Vagina (tissue), 2 donors: ENCODE results near the gene ADAP1. TPM values are rescaled to one million over a fixed set of nuclear protein-coding genes. Genes with fewer than 3 reads are reported as not detected.

Experiments
- DNase-seq, 2 donors: peaks; one replicate each; pipeline ENCODE4 v3.0.0-alpha.2; 2017; ENCODE audit errors: extremely low spot score in 2 of 2
- H3K27ac ChIP-seq: fragments of 200-600 bp; sonication (generic); one replicate; pipeline ENCODE4 v1.5.1; 2019
- H3K27me3 ChIP-seq: fragments of 200-600 bp; sonication (generic); one replicate; pipeline ENCODE4 v1.5.1; 2019
- H3K36me3 ChIP-seq, 2 donors: fragments of 200-600 bp; sonication (generic); one replicate each; pipeline ENCODE4 v1.5.1; 2017 to 2019
- H3K4me1 ChIP-seq: fragments of 200-600 bp; sonication (generic); one replicate; pipeline ENCODE4 v1.5.1; 2019
- H3K4me3 ChIP-seq, 2 donors: fragments of 200-600 bp; sonication (generic); 1 replicate in 1 of 2; 2 replicates in 1 of 2; pipeline ENCODE4 v1.5.1; 2016 to 2019
- H3K9me3 ChIP-seq: fragments of 200-600 bp; sonication (generic); one replicate; pipeline ENCODE4 v1.5.1; 2019
- POLR2A ChIP-seq, 2 donors: fragments of 450-650 bp; IDR thresholded peaks; one replicate each; pipeline ENCODE4 v1.6.1; 2017; ENCODE audit warnings: antibody characterized with exemption in 2 of 2, mild to moderate bottlenecking in 2 of 2, moderate library complexity in 2 of 2
- POLR2AphosphoS5 ChIP-seq, 2 donors: sonication (generic); formaldehyde crosslinking; IDR thresholded peaks; one replicate each; pipeline ENCODE4 v1.9.0; 2017; ENCODE audit warnings: antibody characterized with exemption in 2 of 2, mild to moderate bottlenecking in 2 of 2, low read depth in 1 of 2; ENCODE audit not compliant: insufficient read depth in 1 of 2
- intact Hi-C: fragments of 100-400 bp; cut with DNase I; formaldehyde crosslinking; loops from one replicate; pipeline ENCODE4 v1.15.1; 2023
- total RNA-seq: library from RNA; depleted of rRNA; stranded (reverse); fragments of >200 nt; gene quantifications from one replicate; pipeline ENCODE4 v1.2.3, GENCODE V29; 2016
- TF ChIP-seq, protein P1 (sequence below), 3 experiments: fragments of 450-650 bp in 2 of 3; fragments of 200-600 bp in 1 of 3; sonication (generic) in 1 of 3; IDR thresholded peaks; one replicate each; pipeline ENCODE4 v1.5.1; 2017 to 2019; ENCODE audit warnings: antibody characterized with exemption in 3 of 3, mild to moderate bottlenecking in 2 of 3, moderate library complexity in 2 of 3

Gene ADAP1
- total RNA-seq, 1 donor from 2014 or later, result 4.2 TPM

DNA sequence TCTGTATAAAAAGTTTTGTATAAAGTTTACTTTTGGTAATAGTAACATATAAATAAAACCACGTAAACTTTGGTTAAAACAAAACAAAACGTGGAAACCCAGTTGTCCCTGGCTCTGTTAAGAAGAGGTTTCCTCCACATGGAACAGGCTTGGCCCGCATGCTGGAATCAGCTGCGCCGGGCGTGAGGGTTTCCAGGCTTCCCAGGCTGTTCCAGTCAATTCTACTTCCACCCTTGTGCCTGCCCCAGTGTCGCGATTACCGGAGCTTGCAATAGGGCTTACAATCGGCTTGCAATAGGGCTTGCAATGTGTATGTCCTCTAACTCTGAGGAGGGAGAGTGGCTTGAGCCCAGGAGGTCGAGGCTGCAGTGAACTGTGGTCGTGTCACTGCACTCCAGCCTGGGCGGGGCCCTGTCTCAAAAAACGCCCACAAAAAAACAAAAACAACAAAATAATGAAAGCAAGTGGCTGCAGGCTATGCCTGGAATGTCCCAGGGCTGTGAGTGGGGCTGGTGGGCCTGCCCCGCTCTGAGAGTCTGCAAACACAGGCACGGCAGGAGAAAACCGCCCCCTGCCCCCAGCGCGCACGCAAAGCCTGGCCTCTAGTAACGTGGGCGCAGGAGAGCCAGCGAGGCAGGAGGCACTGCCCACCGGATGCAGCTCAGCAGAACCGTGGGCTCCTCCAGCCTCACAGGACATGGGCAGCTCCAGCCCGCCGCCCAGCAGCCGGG, 44.8 kb upstream of the ADAP1 start:
- H3K4me1 ChIP-seq, result no peaks in the 10 kb centered on the region
- DNase-seq, result no peak
- H3K9me3 ChIP-seq, result no peaks in the 10 kb centered on the region
- no peak for TF ChIP-seq POLR2A (IDR thresholded peaks at IDR 0.05)
- no peak for TF ChIP-seq POLR2AphosphoS5 (IDR thresholded peaks at IDR 0.05; ENCODE audit: insufficient read depth in 1 of 2, low read depth in 1 of 2)
- TF ChIP-seq, protein P1, sequence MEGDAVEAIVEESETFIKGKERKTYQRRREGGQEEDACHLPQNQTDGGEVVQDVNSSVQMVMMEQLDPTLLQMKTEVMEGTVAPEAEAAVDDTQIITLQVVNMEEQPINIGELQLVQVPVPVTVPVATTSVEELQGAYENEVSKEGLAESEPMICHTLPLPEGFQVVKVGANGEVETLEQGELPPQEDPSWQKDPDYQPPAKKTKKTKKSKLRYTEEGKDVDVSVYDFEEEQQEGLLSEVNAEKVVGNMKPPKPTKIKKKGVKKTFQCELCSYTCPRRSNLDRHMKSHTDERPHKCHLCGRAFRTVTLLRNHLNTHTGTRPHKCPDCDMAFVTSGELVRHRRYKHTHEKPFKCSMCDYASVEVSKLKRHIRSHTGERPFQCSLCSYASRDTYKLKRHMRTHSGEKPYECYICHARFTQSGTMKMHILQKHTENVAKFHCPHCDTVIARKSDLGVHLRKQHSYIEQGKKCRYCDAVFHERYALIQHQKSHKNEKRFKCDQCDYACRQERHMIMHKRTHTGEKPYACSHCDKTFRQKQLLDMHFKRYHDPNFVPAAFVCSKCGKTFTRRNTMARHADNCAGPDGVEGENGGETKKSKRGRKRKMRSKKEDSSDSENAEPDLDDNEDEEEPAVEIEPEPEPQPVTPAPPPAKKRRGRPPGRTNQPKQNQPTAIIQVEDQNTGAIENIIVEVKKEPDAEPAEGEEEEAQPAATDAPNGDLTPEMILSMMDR (IDR thresholded peaks at IDR 0.05), result no peak
- intact Hi-C loops, result loop anchor here (10.0 kb wide), 1 partner anchor 155 kb away; no protein-coding TSS in a partner anchor
- H3K27me3 ChIP-seq, result no peaks in the 10 kb centered on the region
- no peak overlapping the region for H3K27ac ChIP-seq
- no peak overlapping the region for H3K4me3 ChIP-seq
- peaks cover 0 to 7% of the 10 kb centered on the region in 2 donors for H3K36me3 ChIP-seq

DNA sequence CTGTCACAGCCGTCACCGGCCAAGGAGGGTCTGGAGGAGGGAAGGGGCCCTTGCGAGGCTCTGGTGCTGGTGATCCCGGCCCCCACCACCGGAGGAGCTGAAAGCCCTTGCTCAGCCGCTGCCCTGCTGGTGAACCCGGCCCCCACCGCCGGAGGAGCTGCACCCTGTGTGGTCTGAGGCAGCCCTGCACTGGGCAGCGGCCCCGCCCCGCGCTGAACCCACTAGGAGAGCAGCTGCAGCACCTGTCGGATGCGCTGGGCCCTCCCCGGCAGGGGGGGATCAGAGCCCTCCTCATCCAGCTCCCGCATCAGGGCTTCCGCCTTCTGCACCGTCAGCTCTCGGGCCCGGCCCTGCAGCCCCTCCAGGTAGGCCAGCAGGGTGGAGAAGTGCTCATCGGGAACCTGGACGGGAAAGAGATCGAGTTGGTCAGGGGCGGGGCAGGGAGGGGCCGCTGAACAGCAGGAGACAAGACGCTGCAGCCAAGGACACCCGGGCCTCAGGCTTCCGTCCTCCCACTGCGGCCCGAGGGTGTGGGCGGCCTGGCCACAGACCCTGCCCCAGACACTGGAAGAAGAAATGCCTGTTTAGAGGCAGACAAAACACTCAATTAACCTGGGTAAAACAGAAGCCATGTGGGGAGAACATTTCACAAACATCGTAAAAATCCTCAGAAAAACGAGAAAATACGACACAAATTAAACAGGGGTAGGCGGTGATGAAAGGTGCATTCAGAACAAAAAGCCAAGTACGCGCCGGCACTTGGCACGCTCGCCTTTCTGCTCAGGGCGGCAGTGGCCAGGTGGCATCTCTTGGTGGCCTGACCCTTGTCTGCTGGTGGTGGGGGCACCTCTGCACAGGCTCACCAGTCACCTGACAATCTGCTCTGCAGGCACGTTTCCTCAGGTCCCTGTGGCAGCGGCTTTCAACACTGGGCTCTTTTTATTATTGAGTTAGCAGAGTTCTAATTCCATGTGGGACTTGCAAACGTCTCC, 43.2 kb upstream of the ADAP1 start:
- intact Hi-C loops, result loop anchor here (10.0 kb wide), 1 partner anchor 157 kb away; no protein-coding TSS in a partner anchor
- H3K36me3 ChIP-seq, result peaks cover 0 to 7% of the 10 kb centered on the region in 2 donors
- H3K9me3 ChIP-seq, result no peaks in the 10 kb centered on the region
- no peak overlapping the region for H3K27ac ChIP-seq
- no peaks in the 10 kb centered on the region for H3K27me3 ChIP-seq
- no peak for DNase-seq
- H3K4me1 ChIP-seq, result peaks cover 10% of the 10 kb centered on the region
- TF ChIP-seq POLR2AphosphoS5 (IDR thresholded peaks at IDR 0.05; ENCODE audit: insufficient read depth in 1 of 2, low read depth in 1 of 2), result no peak
- TF ChIP-seq, protein P1 (IDR thresholded peaks at IDR 0.05), result no peak
- TF ChIP-seq POLR2A (IDR thresholded peaks at IDR 0.05), result no peak
- no peak overlapping the region for H3K4me3 ChIP-seq

DNA sequence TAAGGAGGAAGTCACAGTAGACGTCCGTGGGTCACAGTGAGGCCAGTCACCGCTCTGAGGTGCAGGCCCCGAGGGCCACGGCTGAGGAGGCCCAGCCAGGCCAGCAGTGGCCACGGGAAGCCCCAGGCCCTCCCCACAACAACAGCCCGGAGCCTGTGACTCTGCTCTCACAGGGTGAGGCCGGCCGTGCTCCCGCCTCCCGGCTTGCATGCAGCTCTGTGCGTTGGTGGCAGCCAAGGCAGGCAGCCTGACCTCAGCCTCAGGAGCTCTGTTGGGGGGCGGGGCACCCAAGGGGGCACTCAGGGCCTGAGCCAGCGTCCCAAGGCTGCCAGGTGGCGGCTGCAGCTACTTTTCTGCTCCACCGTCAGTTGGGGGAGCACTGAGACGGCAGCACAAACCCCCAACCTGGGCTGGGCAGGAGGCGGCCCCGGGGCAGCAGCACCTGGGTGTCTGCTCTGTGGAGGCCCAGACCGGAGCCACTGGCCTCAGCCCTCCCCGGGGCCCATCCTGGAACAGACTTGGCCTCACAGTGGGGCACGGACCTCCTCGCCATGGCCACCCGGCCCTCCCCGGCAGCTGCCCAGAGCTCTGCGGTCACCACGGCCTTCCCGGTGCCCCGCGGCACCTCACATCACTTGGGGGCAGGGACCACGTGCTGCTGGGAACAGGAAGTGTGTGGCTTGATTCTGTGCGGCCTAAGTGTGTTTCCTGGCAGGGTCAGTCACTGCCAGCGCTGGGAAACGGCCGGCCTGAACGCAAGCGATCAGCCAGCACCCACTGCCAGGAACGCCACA, 41.8 kb upstream of the ADAP1 start:
- peaks cover 0 to 7% of the 10 kb centered on the region in 2 donors for H3K36me3 ChIP-seq
- no peaks in the 10 kb centered on the region for H3K9me3 ChIP-seq
- intact Hi-C loops, result loop anchor here (10.0 kb wide), 1 partner anchor 159 kb away; no protein-coding TSS in a partner anchor
- no peak overlapping the region for H3K4me3 ChIP-seq
- no peak for TF ChIP-seq POLR2AphosphoS5 (IDR thresholded peaks at IDR 0.05; ENCODE audit: insufficient read depth in 1 of 2, low read depth in 1 of 2)
- TF ChIP-seq, protein P1 (IDR thresholded peaks at IDR 0.05), result no peak
- TF ChIP-seq POLR2A (IDR thresholded peaks at IDR 0.05), result no peak
- no peak overlapping the region for H3K27ac ChIP-seq
- H3K4me1 ChIP-seq, result peaks cover 13% of the 10 kb centered on the region
- no peak for DNase-seq
- H3K27me3 ChIP-seq, result no peaks in the 10 kb centered on the region

DNA sequence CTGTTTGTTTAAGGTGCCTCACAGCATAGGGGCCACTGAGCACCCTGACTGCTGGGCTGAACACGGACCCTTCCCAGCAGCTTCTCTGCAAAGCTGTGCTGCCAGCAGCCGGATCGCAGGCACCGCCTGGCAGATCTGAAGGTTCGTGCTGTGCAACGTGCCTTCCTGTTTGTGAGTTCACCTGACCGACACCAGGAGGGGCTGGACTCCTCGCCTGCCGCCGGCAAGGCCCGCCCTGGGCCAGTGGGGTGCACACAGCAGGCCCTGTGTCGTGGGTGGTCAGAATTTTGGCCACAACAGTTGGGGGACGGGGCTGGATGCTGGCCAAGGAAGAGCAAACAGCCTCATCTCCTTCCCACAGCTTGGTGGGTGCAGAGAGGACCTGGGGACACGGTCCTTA, 41.1 kb upstream of the ADAP1 start:
- no peaks in the 10 kb centered on the region for H3K9me3 ChIP-seq
- peaks cover 13% of the 10 kb centered on the region for H3K4me1 ChIP-seq
- TF ChIP-seq, protein P1 (IDR thresholded peaks at IDR 0.05), result no peak
- no peak for TF ChIP-seq POLR2AphosphoS5 (IDR thresholded peaks at IDR 0.05; ENCODE audit: insufficient read depth in 1 of 2, low read depth in 1 of 2)
- TF ChIP-seq POLR2A (IDR thresholded peaks at IDR 0.05), result no peak
- no peaks in the 10 kb centered on the region for H3K27me3 ChIP-seq
- H3K36me3 ChIP-seq, result peaks cover 0 to 7% of the 10 kb centered on the region in 2 donors
- intact Hi-C loops, result loop anchor here (10.0 kb wide), 1 partner anchor 159 kb away; no protein-coding TSS in a partner anchor
- H3K4me3 ChIP-seq, result no peak overlapping the region
- H3K27ac ChIP-seq, result no peak overlapping the region
- no peak for DNase-seq
